ENCODE results near the gene SUSD4.

- TF ChIP-seq CTCF (IDR thresholded peaks at IDR 0.05) (no peak), POLR2A (IDR thresholded peaks at IDR 0.05) (no peak)
These were observed 47.9 kb downstream of the SUSD4 start for GRCh38 chr1:223316082-223316481.

Measured in uterus (tissue), 2 donors.